Right ventricle myocardium superior (tissue), 1 donor: Measurements from ENCODE around the gene IGSF23. TPM values are rescaled to one million over a fixed set of nuclear protein-coding genes. Genes with fewer than 3 reads are reported as not detected.
"Not testable (repeated sequence)": the region's sequence is repeated elsewhere in the genome, so short reads cannot be mapped to it uniquely, and the experiment has no call there.

Experiments
- ATAC-seq: fragments of 200-7000 bp; cut with Tn5 transposase; one replicate; pipeline ENCODE4 v1.9.1; 2020; ENCODE audit warnings: mild to moderate bottlenecking; ENCODE audit not compliant: poor library complexity
- DNase-seq: peaks from one replicate; pipeline ENCODE4 v3.0.0-alpha.2; 2020
- intact Hi-C: fragments of 100-400 bp; cut with DNase I; formaldehyde crosslinking; loops from one replicate; pipeline ENCODE4 v1.11.2; 2022
- total RNA-seq: library from RNA; stranded (reverse); fragmentation: NEBNext Ultra II Directional; extraction: Animal tissue kit (Norgen Biotek cat#: 25700); gene quantifications from one replicate; pipeline ENCODE4 v1.2.1, GENCODE V29; 2021
- donor health status: DM: no; HTN: yes; CAD: no; lungs with severe emphysema.

The IGSF23 gene
- total RNA-seq, 1 donor from 2014 or later = not detected

GRCh38 chr19:44631611-44632010 lies 18.2 kb downstream of the IGSF23 start:
- ATAC-seq, DNase-seq, intact Hi-C loops: not testable (repeated sequence)

GRCh38 chr19:44634058-44634457 lies 20.7 kb downstream of the IGSF23 start:
- peak; percentile 48 for DNase-seq
- ATAC-seq, intact Hi-C loops: not testable (repeated sequence)

- intact Hi-C loops = no loop called here
- ATAC-seq (no peak), DNase-seq (no peak)
Measured at GRCh38 chr19:44634785-44635184, 21.4 kb downstream of the IGSF23 start.

- intact Hi-C loops = no loop called here
- no peak for DNase-seq
- peak; percentile 58 for ATAC-seq
Measured at GRCh38 chr19:44635581-44636438, 22.4 kb downstream of the IGSF23 start.

GRCh38 chr19:44636439-44637389 lies 23.4 kb downstream of the IGSF23 start:
- DNase-seq = no peak
- no peak for ATAC-seq
- intact Hi-C loops = no loop called here

GRCh38 chr19:44637390-44637764 lies 24.0 kb downstream of the IGSF23 start:
- intact Hi-C loops = no loop called here
- no peak for ATAC-seq
- no peak for DNase-seq

GRCh38 chr19:44640518-44640917 lies 27.2 kb downstream of the IGSF23 start:
- intact Hi-C loops = no loop called here
- DNase-seq = no peak
- ATAC-seq = peak; percentile 19

- ATAC-seq (no peak), DNase-seq (no peak)
- intact Hi-C loops = no loop called here
Measured at GRCh38 chr19:44641501-44642265, 28.3 kb downstream of the IGSF23 start.

GRCh38 chr19:44642377-44642776 lies 29.0 kb downstream of the IGSF23 start:
- intact Hi-C loops = no loop called here
- ATAC-seq (no peak), DNase-seq (no peak)

GRCh38 chr19:44643605-44644401 lies 30.4 kb downstream of the IGSF23 start, which contains the start of gene PVR:
Gene PVR, plus strand, starts transcription at chr19:44643910. Its CDS starts 187 bp downstream, at chr19:44644097.
- DNase-seq (peak; percentile 87), ATAC-seq (peak; percentile 93)
- intact Hi-C loops = no loop called here

GRCh38 chr19:44644402-44645016 lies 31.1 kb downstream of the IGSF23 start:
- ATAC-seq (no peak), DNase-seq (no peak)
- intact Hi-C loops = no loop called here

GRCh38 chr19:44645407-44646048 lies 32.2 kb downstream of the IGSF23 start:
- no peak for ATAC-seq
- intact Hi-C loops = no loop called here
- no peak for DNase-seq

- no peak for DNase-seq
- no peak for ATAC-seq
- intact Hi-C loops = no loop called here
Measured at GRCh38 chr19:44646049-44646416, 32.7 kb downstream of the IGSF23 start.

GRCh38 chr19:44647144-44647543 lies 33.8 kb downstream of the IGSF23 start:
- intact Hi-C loops = no loop called here
- ATAC-seq = peak; percentile 3
- DNase-seq = peak; percentile 54

- ATAC-seq = peak; percentile 72
- intact Hi-C loops = no loop called here
- DNase-seq = no peak
Measured at GRCh38 chr19:44648631-44649251, 35.4 kb downstream of the IGSF23 start.

- DNase-seq (no peak), ATAC-seq (peak; percentile 4)
- intact Hi-C loops = no loop called here
Measured at GRCh38 chr19:44649578-44650145, 36.3 kb downstream of the IGSF23 start.
